OCI-LY1 (cell line): ENCODE data around the gene CLIC1.

Source experiments
- H2AFZ ChIP-seq: fragments of 200-600 bp; sonication (generic), shearing (Covaris generic); 2 replicates; pipeline ENCODE4 v1.6.0; 2014; ENCODE audit warnings: antibody characterized with exemption, mild to moderate bottlenecking, low read length
- H3F3A ChIP-seq: fragments of 200-600 bp; sonication (generic), shearing (Covaris generic); 2 replicates; pipeline ENCODE4 v1.6.0; 2014; ENCODE audit warnings: mild to moderate bottlenecking, antibody characterized with exemption, low read length, moderate library complexity; ENCODE audit not compliant: insufficient read depth
- H3K27ac ChIP-seq: fragments of 200-600 bp; sonication (generic); 2 replicates; pipeline ENCODE4 v1.5.1; 2014; ENCODE audit warnings: low read length, mixed run types, mild to moderate bottlenecking, low read depth; ENCODE audit not compliant: poor library complexity, severe bottlenecking
- H3K27me3 ChIP-seq: fragments of 200-600 bp; sonication (generic); 2 replicates; pipeline ENCODE4 v1.6.0; 2014; ENCODE audit warnings: antibody characterized with exemption, mild to moderate bottlenecking, low read length, moderate library complexity; ENCODE audit not compliant: insufficient read depth
- H3K36me3 ChIP-seq: fragments of 200-600 bp; sonication (generic); 2 replicates; pipeline ENCODE4 v1.6.1; 2014; ENCODE audit warnings: mild to moderate bottlenecking, antibody characterized with exemption, low read length, moderate library complexity, mixed read lengths; ENCODE audit not compliant: insufficient read depth
- H3K4me1 ChIP-seq: fragments of 200-600 bp; sonication (generic); 2 replicates; pipeline ENCODE4 v1.5.1; 2014; ENCODE audit warnings: mild to moderate bottlenecking, low read length, moderate library complexity; ENCODE audit not compliant: insufficient read depth, severe bottlenecking
- H3K4me2 ChIP-seq: fragments of 200-600 bp; sonication (generic), shearing (Covaris generic); 2 replicates; pipeline ENCODE4 v1.6.1; 2014; ENCODE audit warnings: low read length
- H3K4me3 ChIP-seq: fragments of 200-600 bp; sonication (generic); 2 replicates; pipeline ENCODE4 v1.5.1; 2014; ENCODE audit warnings: low read length, low read depth, mild to moderate bottlenecking, mixed read lengths; ENCODE audit not compliant: poor library complexity, severe bottlenecking
- H3K79me2 ChIP-seq: fragments of 200-600 bp; shearing (Covaris generic); 2 replicates; pipeline ENCODE4 v1.6.1; 2016; ENCODE audit warnings: mixed run types, low read length, mixed read lengths; ENCODE audit not compliant: insufficient read depth
- H3K9ac ChIP-seq: fragments of 200-600 bp; sonication (generic), shearing (Covaris generic); 2 replicates; pipeline ENCODE4 v1.6.1; 2014; ENCODE audit warnings: mild to moderate bottlenecking, low read length, mixed read lengths
- H3K9me2 ChIP-seq: fragments of 200-600 bp; sonication (generic), shearing (Covaris generic); 2 replicates; pipeline ENCODE4 v1.6.1; 2014; ENCODE audit warnings: low read depth, mild to moderate bottlenecking, low read length, mixed read lengths
- H3K9me3 ChIP-seq: fragments of 200-600 bp; shearing (Covaris generic); 2 replicates; pipeline ENCODE4 v1.6.1; 2014; ENCODE audit warnings: low read length, mixed read lengths
- H4K20me1 ChIP-seq: fragments of 200-600 bp; sonication (generic), shearing (Covaris generic); 2 replicates; pipeline ENCODE4 v1.6.0; 2016; ENCODE audit warnings: mild to moderate bottlenecking, low read length; ENCODE audit not compliant: insufficient read depth
- EZH2 ChIP-seq: fragments of 200-600 bp; sonication (generic), shearing (Covaris generic); IDR thresholded peaks from 2 replicates; pipeline ENCODE4 v1.8.0; 2017; ENCODE audit warnings: borderline replicate concordance, mixed run types, mild to moderate bottlenecking, antibody characterized with exemption, low read length, moderate library complexity, mixed read lengths
- TF ChIP-seq, protein P1 (sequence below): fragments of 200-600 bp; sonication (generic), shearing (Covaris generic); IDR thresholded peaks from 2 replicates; pipeline ENCODE4 v1.5.1; 2017; ENCODE audit warnings: mild to moderate bottlenecking, antibody characterized with exemption, low read length, moderate library complexity, mixed read lengths

CLIC1 gene

DNA sequence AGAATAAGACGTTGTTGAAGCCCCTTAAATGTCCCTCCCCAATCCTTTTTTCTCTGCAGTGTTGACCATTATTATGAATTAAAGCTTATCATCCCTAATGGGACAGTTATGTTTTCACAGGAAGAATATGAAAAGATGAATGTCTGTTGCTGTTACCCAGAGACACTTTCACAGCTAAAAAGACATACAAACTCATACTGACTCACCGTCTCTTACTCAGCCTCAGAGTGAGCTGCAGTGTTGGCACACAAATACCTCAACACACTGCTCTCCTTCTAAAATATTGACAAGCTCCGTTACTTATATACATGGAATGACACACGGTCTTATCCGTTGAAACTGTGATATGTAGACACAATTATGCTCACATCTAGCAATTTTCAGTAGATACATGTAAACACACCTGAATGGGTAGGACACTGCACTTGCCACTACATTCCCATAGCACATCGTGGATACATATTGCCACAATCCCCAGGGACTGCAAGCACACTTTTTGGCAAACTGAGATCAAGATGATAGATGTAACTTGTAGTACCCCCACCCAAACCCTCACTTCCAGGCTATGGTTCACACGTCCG lies 16.5 kb upstream of the CLIC1 start:
- no peaks in the 10 kb centered on the region for H3K79me2 ChIP-seq
- TF ChIP-seq, protein P1, sequence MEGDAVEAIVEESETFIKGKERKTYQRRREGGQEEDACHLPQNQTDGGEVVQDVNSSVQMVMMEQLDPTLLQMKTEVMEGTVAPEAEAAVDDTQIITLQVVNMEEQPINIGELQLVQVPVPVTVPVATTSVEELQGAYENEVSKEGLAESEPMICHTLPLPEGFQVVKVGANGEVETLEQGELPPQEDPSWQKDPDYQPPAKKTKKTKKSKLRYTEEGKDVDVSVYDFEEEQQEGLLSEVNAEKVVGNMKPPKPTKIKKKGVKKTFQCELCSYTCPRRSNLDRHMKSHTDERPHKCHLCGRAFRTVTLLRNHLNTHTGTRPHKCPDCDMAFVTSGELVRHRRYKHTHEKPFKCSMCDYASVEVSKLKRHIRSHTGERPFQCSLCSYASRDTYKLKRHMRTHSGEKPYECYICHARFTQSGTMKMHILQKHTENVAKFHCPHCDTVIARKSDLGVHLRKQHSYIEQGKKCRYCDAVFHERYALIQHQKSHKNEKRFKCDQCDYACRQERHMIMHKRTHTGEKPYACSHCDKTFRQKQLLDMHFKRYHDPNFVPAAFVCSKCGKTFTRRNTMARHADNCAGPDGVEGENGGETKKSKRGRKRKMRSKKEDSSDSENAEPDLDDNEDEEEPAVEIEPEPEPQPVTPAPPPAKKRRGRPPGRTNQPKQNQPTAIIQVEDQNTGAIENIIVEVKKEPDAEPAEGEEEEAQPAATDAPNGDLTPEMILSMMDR: no peak
- TF ChIP-seq EZH2: no peak
- no peak overlapping the region for H3K27ac ChIP-seq
- no peaks in the 10 kb centered on the region for H3K4me1 ChIP-seq
- no peak overlapping the region for H3K9ac ChIP-seq
- no peak overlapping the region for H2AFZ ChIP-seq
- H3K9me2 ChIP-seq: no peaks in the 10 kb centered on the region
- H3K36me3 ChIP-seq: peaks cover 16% of the 10 kb centered on the region; the same call in 1 of the 2 replicates
- H3K4me2 ChIP-seq: no peak overlapping the region
- H3K9me3 ChIP-seq: no peaks in the 10 kb centered on the region
- H4K20me1 ChIP-seq: no peaks in the 10 kb centered on the region
- H3K4me3 ChIP-seq: no peak overlapping the region
- H3F3A ChIP-seq: no peaks in the 10 kb centered on the region
- no peaks in the 10 kb centered on the region for H3K27me3 ChIP-seq

DNA sequence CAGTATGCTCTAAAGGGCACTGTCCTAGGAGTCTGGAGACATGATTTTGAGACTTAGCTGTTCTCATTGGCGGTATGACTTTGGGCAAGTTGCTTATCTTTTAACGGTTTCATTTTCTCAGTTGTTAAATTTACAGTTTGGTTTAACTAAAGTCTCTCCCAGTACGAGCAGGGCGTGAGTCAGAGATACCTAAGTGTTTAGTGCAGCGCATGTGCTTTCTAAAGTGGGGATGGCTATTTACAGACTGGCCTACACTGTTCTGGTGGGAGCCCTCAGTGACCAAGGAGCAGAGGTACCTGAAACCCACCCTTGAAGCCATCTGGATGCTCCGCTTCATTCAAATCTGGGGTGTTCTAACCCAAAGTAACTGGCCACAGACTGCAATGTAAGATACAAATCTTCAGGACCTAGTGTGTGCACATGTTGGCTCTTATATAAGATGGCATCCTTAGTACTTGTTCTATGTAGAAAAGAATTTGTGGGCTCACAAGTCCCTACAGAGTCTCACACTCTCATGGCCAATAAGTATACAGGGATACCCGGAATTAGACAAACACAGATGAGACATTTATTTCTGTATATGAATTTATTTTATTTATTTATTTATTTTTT lies 14.2 kb upstream of the CLIC1 start:
- H3F3A ChIP-seq: no peaks in the 10 kb centered on the region
- H3K9me2 ChIP-seq: no peaks in the 10 kb centered on the region
- no peaks in the 10 kb centered on the region for H3K79me2 ChIP-seq
- H2AFZ ChIP-seq: no peak overlapping the region
- no peak overlapping the region for H3K27ac ChIP-seq
- no peak for TF ChIP-seq EZH2
- TF ChIP-seq, protein P1: no peak
- H3K27me3 ChIP-seq: no peaks in the 10 kb centered on the region
- peaks cover 26% of the 10 kb centered on the region for H3K36me3 ChIP-seq
- no peak overlapping the region for H3K9ac ChIP-seq
- no peak overlapping the region for H3K4me2 ChIP-seq
- H3K9me3 ChIP-seq: no peaks in the 10 kb centered on the region
- H4K20me1 ChIP-seq: no peaks in the 10 kb centered on the region
- no peaks in the 10 kb centered on the region for H3K4me1 ChIP-seq
- no peak overlapping the region for H3K4me3 ChIP-seq

DNA sequence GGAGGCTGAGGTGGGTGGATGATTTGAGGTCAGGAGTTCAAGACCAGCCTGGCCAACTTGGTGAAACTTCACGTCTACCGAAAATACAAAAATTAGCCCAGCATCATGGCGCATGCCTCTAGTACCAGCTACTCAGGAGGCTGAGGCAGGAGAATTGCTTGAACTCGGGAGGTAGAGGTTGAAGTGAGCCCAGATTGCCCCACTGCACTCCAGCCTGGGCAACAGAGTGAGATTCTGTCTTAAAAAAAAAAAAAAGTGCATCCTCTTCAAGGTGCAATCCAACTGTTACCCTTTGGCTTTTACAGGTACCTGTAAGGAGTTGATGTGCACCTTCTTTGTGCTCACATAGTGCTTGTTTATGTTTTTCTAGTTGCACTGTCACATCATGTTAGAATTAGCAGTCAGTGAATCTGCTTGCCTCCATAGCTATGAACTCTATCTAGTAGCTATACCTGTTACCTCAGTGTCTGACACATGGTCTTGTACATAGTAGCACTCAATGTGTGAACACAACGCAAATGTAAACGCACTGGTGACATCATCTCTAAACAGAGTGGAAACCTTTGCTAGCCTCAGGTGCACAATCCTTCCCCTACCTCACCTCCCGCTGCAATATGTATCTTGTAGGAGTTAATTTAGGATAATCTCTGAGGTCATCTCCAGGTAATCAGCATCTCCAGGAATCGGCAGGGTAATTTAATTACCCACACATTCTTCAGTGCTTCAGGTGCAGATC lies 13.1 kb upstream of the CLIC1 start:
- H3K9ac ChIP-seq: no peak overlapping the region
- H2AFZ ChIP-seq: no peak overlapping the region
- H3K4me2 ChIP-seq: no peak overlapping the region
- H3F3A ChIP-seq: no peaks in the 10 kb centered on the region
- no peaks in the 10 kb centered on the region for H3K27me3 ChIP-seq
- no peaks in the 10 kb centered on the region for H4K20me1 ChIP-seq
- H3K27ac ChIP-seq: no peak overlapping the region
- no peaks in the 10 kb centered on the region for H3K4me1 ChIP-seq
- H3K9me2 ChIP-seq: no peaks in the 10 kb centered on the region
- no peaks in the 10 kb centered on the region for H3K79me2 ChIP-seq
- no peak for TF ChIP-seq EZH2
- TF ChIP-seq, protein P1: no peak
- H3K9me3 ChIP-seq: no peaks in the 10 kb centered on the region
- H3K36me3 ChIP-seq: peaks cover 33% of the 10 kb centered on the region
- H3K4me3 ChIP-seq: no peak overlapping the region
